Measurements from ENCODE around the gene HIGD1A. TPM values are rescaled to one million over a fixed set of nuclear protein-coding genes. Genes with fewer than 3 reads are reported as not detected.

Gene HIGD1A
- total and polyA plus RNA-seq, 2 experiments from 2014 or later, result 102 to 144 TPM

- H3K4me2 ChIP-seq, result no peak overlapping the region
- H3K9me2 ChIP-seq (ENCODE audit: insufficient read depth), result peaks cover 4% of the 10 kb centered on the region; the same call in 1 of the 2 replicates
- Mint-ChIP-seq H3K27me3 (ENCODE audit: insufficient read depth, low read depth, poor library complexity) (peaks cover 11% of the 10 kb centered on the region), H3K27ac (no peak overlapping the region; the same call in 1 of the 2 replicates), H3K36me3 (ENCODE audit: low read depth) (no peaks in the 10 kb centered on the region), H3K4me1 (peaks cover 15% of the 10 kb centered on the region), H3K4me3 (no peak overlapping the region; the same call in 2 of the 3 replicates), H3K9me3 (no peaks in the 10 kb centered on the region)
- H2AFZ ChIP-seq, result peak overlapping the region; percentile 28
- no peak for DNase-seq (ENCODE audit: low spot score)
- no peak for ATAC-seq
- no peaks in the 10 kb centered on the region for H3K79me2 ChIP-seq (replicated peaks; ENCODE audit: insufficient read depth)
- H3K4me1 ChIP-seq (ENCODE audit: insufficient read depth), result no peaks in the 10 kb centered on the region; the same call in 1 of the 2 replicates
- no peaks in the 10 kb centered on the region for H3K36me3 ChIP-seq (ENCODE audit: insufficient read depth)
- no peak overlapping the region for H3K27ac ChIP-seq (ENCODE audit: low read depth)
- H3F3A ChIP-seq (replicated peaks; ENCODE audit: low read depth), result no peaks in the 10 kb centered on the region
- H3K4me3 ChIP-seq, result no peak overlapping the region
- no peaks in the 10 kb centered on the region for H3K27me3 ChIP-seq (ENCODE audit: insufficient read depth)
- H4K20me1 ChIP-seq (replicated peaks; ENCODE audit: insufficient read depth), result no peaks in the 10 kb centered on the region
- TF ChIP-seq NANOG (IDR thresholded peaks at IDR 0.05; ENCODE audit: borderline replicate concordance), result no peak
- no peak for TF ChIP-seq ZNF331 (CRISPR knock-in tag; IDR thresholded peaks at IDR 0.05; ENCODE audit: low read depth)
- no peak for TF ChIP-seq ZNF114 (CRISPR knock-in tag; IDR thresholded peaks at IDR 0.05)
- no peak for TF ChIP-seq CREB1 (CRISPR knock-in tag; IDR thresholded peaks at IDR 0.05; ENCODE audit: low read depth)
- no peak for TF ChIP-seq POLR2AphosphoS5 (IDR thresholded peaks at IDR 0.05; ENCODE audit: low read depth)
- no peak for TF ChIP-seq JUNB (IDR thresholded peaks at IDR 0.05; ENCODE audit: unreplicated experiment)
- TF ChIP-seq REST (IDR thresholded peaks at IDR 0.05; ENCODE audit: unreplicated experiment), result no peak
- TF ChIP-seq STAT1 (IDR thresholded peaks at IDR 0.05; ENCODE audit: unreplicated experiment), result no peak
Measured at GRCh38 chr3:42843713-42844411, 39.6 kb upstream of the HIGD1A start.

- Mint-ChIP-seq H3K4me3 (no peak overlapping the region), H3K4me1 (peaks cover 6% of the 10 kb centered on the region), H3K27ac (no peak overlapping the region), H3K36me3 (ENCODE audit: low read depth) (no peaks in the 10 kb centered on the region), H3K27me3 (ENCODE audit: insufficient read depth, low read depth, poor library complexity) (peaks cover 6% of the 10 kb centered on the region), H3K9me3 (no peaks in the 10 kb centered on the region)
- no peak overlapping the region for H2AFZ ChIP-seq
- H3K27me3 ChIP-seq (ENCODE audit: insufficient read depth), result no peaks in the 10 kb centered on the region
- TF ChIP-seq STAT1 (IDR thresholded peaks at IDR 0.05; ENCODE audit: unreplicated experiment) (no peak), ZNF114 (CRISPR knock-in tag; IDR thresholded peaks at IDR 0.05) (no peak), POLR2AphosphoS5 (IDR thresholded peaks at IDR 0.05; ENCODE audit: low read depth) (no peak), CTCF (conservative IDR thresholded peaks at IDR 0.05; ENCODE audit: low read depth in 2 of 2) (no peak), REST (IDR thresholded peaks at IDR 0.05; ENCODE audit: unreplicated experiment) (no peak), EZH2 (IDR thresholded peaks at IDR 0.05; ENCODE audit: low read depth, unreplicated experiment) (no peak), NANOG (IDR thresholded peaks at IDR 0.05; ENCODE audit: borderline replicate concordance) (no peak), ZNF331 (CRISPR knock-in tag; IDR thresholded peaks at IDR 0.05; ENCODE audit: low read depth) (no peak), CREB1 (CRISPR knock-in tag; IDR thresholded peaks at IDR 0.05; ENCODE audit: low read depth) (no peak), EZH2phosphoT487 (IDR thresholded peaks at IDR 0.05; ENCODE audit: unreplicated experiment) (no peak), JUNB (IDR thresholded peaks at IDR 0.05; ENCODE audit: unreplicated experiment) (no peak)
- no peaks in the 10 kb centered on the region for H3K79me2 ChIP-seq (replicated peaks; ENCODE audit: insufficient read depth)
- H3F3A ChIP-seq (replicated peaks; ENCODE audit: low read depth), result no peaks in the 10 kb centered on the region
- H3K4me2 ChIP-seq, result no peak overlapping the region
- H3K9me2 ChIP-seq (ENCODE audit: insufficient read depth), result peaks cover 4% of the 10 kb centered on the region; the same call in 1 of the 2 replicates
- DNase-seq (ENCODE audit: low spot score) (no peak), ATAC-seq (no peak)
- H3K4me3 ChIP-seq, result no peak overlapping the region
- H3K27ac ChIP-seq (ENCODE audit: low read depth), result no peak overlapping the region
- H4K20me1 ChIP-seq (replicated peaks; ENCODE audit: insufficient read depth), result no peaks in the 10 kb centered on the region
- no peaks in the 10 kb centered on the region for H3K4me1 ChIP-seq (ENCODE audit: insufficient read depth)
- no peaks in the 10 kb centered on the region for H3K36me3 ChIP-seq (ENCODE audit: insufficient read depth)
Measured at GRCh38 chr3:42841332-42841731, 37.0 kb upstream of the HIGD1A start.
